Effector CD8-positive, alpha-beta T cell (primary cell): Measurements from ENCODE around the gene MYBBP1A.

Source experiments
- DNase-seq: peaks from one replicate; lab custom pipeline; 2025; lab: John Stamatoyannopoulos, UW

MYBBP1A gene

GRCh38 chr17:4550534-4551039 lies 4.6 kb downstream of the MYBBP1A start:
- DNase-seq = no peak

GRCh38 chr17:4549781-4550533 lies 5.2 kb downstream of the MYBBP1A start:
- DNase-seq = no peak

- DNase-seq = no peak
Observed at GRCh38 chr17:4548721-4549531, 6.3 kb downstream of the MYBBP1A start.

GRCh38 chr17:4548061-4548461 lies 7.1 kb downstream of the MYBBP1A start:
- DNase-seq = no peak

- DNase-seq = no peak
Observed at GRCh38 chr17:4547118-4547906, 7.9 kb downstream of the MYBBP1A start.

GRCh38 chr17:4545217-4545951 lies 9.8 kb downstream of the MYBBP1A start:
- DNase-seq = no peak

GRCh38 chr17:4544951-4545216 lies 10.3 kb downstream of the MYBBP1A start:
- no peak for DNase-seq

- no peak for DNase-seq
Observed at GRCh38 chr17:4544135-4544950, 10.8 kb downstream of the MYBBP1A start.

- DNase-seq = no peak
Observed at GRCh38 chr17:4543557-4544026, 11.6 kb downstream of the MYBBP1A start.

GRCh38 chr17:4542726-4543191 lies 12.4 kb downstream of the MYBBP1A start:
- no peak for DNase-seq

GRCh38 chr17:4542003-4542725 lies 13.0 kb downstream of the MYBBP1A start:
- no peak for DNase-seq

GRCh38 chr17:4541328-4542002 lies 13.7 kb downstream of the MYBBP1A start:
- no peak for DNase-seq

GRCh38 chr17:4540687-4541327 lies 14.4 kb downstream of the MYBBP1A start:
- no peak for DNase-seq

GRCh38 chr17:4540224-4540651 lies 14.9 kb downstream of the MYBBP1A start:
- DNase-seq = no peak

- DNase-seq = no peak
Observed at GRCh38 chr17:4539576-4540223, 15.5 kb downstream of the MYBBP1A start.

GRCh38 chr17:4539025-4539424 lies 16.2 kb downstream of the MYBBP1A start:
- DNase-seq = no peak

- no peak for DNase-seq
Observed at GRCh38 chr17:4538236-4539002, 16.8 kb downstream of the MYBBP1A start.
